ENCODE data around the gene WDR5B.
A peak's percentile ranks its signal among the peaks of the same experiment; 100 is the strongest.

Gene WDR5B

GRCh38 chr3:122407946-122408345, 7.9 kb downstream of the WDR5B start:
- DNase-seq (ENCODE audit: low spot score) = no peak

GRCh38 chr3:122406198-122406597, 9.7 kb downstream of the WDR5B start:
- DNase-seq (ENCODE audit: low spot score) = no peak

GRCh38 chr3:122405015-122405414, 10.8 kb downstream of the WDR5B start:
- no peak for DNase-seq (ENCODE audit: low spot score)

GRCh38 chr3:122403489-122403888, 12.4 kb downstream of the WDR5B start:
- DNase-seq (ENCODE audit: low spot score) = no peak

GRCh38 chr3:122398920-122399319, 16.9 kb downstream of the WDR5B start:
- no peak for DNase-seq (ENCODE audit: low spot score)

GRCh38 chr3:122397201-122397600, 18.7 kb downstream of the WDR5B start:
- no peak for DNase-seq (ENCODE audit: low spot score)

- no peak for DNase-seq (ENCODE audit: low spot score)
Observed at GRCh38 chr3:122396511-122396910, 19.4 kb downstream of the WDR5B start.

- no peak for DNase-seq (ENCODE audit: low spot score)
Observed at GRCh38 chr3:122395582-122395981, 20.3 kb downstream of the WDR5B start.

GRCh38 chr3:122394173-122394572, 21.7 kb downstream of the WDR5B start:
- DNase-seq (ENCODE audit: low spot score) = no peak

GRCh38 chr3:122392868-122393844, 22.7 kb downstream of the WDR5B start:
- peak; percentile 66 for DNase-seq (ENCODE audit: low spot score)

GRCh38 chr3:122391681-122392446, 24.0 kb downstream of the WDR5B start:
- DNase-seq (ENCODE audit: low spot score) = no peak

- DNase-seq (ENCODE audit: low spot score) = no peak
Observed at GRCh38 chr3:122390665-122391064, 25.2 kb downstream of the WDR5B start.

GRCh38 chr3:122389892-122390291, 26.0 kb downstream of the WDR5B start:
- no peak for DNase-seq (ENCODE audit: low spot score)

GRCh38 chr3:122389197-122389596, 26.7 kb downstream of the WDR5B start:
- no peak for DNase-seq (ENCODE audit: low spot score)

- DNase-seq (ENCODE audit: low spot score) = no peak
Observed at GRCh38 chr3:122387709-122388108, 28.2 kb downstream of the WDR5B start.

- peak; percentile 94 for DNase-seq (ENCODE audit: low spot score)
Observed at GRCh38 chr3:122383771-122384697, 31.8 kb downstream of the WDR5B start, which contains the start of gene FAM162A. FAM162A (plus strand) TSS chr3:122384182; CDS start chr3:122384266, 84 bp downstream.

- peak; percentile 94 for DNase-seq (ENCODE audit: low spot score)
Observed at GRCh38 chr3:122382888-122383666, 32.8 kb downstream of the WDR5B start, which contains the start of gene MIX23. MIX23 (minus strand) TSS chr3:122383231; CDS start chr3:122383224, 7 bp downstream.

GRCh38 chr3:122377975-122378374, 37.9 kb downstream of the WDR5B start:
- no peak for DNase-seq (ENCODE audit: low spot score)

GRCh38 chr3:122374034-122374433, 41.8 kb downstream of the WDR5B start:
- DNase-seq (ENCODE audit: low spot score) = no peak

- DNase-seq (ENCODE audit: low spot score) = no peak
Observed at GRCh38 chr3:122366379-122366749, 49.5 kb downstream of the WDR5B start.
